Anterior cingulate cortex (tissue), 58 donors: ENCODE data around the gene POU4F3.

Source experiments
- DNase-seq, 58 donors: peaks; one replicate each; lab custom pipeline; 2025; lab: John Stamatoyannopoulos, UW

POU4F3 gene

DNA sequence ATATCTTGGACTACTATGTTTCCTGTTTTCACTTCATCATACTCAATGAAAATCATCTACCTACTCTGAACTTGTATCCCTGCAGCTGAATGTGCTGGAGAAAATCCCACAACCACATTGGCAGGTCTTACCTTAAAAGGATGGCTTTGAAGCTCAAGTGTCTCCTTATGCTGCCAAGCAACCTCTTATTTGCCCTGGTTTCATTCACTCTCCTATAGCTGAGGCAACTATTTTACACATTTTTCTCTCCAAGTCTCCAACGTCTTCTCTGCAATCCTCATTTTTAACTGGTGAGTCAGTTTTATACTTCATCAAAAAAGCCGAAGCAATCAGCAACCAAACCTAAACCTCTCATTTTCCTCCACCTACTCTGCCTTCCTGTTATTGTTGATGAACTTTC is 49.7 kb downstream of the POU4F3 start:
- DNase-seq, result no peak

DNA sequence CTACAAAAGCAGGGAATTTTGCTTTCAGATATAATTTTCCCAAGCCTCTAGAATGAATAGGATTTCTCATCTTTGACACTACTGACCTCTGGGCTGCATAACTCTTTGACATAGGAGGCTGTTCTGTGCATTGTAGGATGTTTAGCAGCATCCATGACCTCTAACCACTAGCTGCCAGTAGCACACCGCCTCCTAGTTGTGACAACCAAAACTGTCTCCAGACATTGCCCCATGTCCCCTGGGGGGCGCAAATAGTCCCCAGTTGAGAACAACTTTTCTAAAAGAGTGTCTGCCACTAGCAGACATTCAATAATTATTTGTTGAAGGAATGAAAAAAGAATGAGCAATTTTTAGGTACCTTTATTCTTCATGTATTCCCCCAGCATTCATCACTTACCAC is 51.8 kb downstream of the POU4F3 start:
- DNase-seq, result no peak
